Suprapubic skin (tissue), 4 donors: ENCODE data around the gene REEP6. TPM values are rescaled to one million over a fixed set of nuclear protein-coding genes. Genes with fewer than 3 reads are reported as not detected.

Experiments used
- DNase-seq, 2 donors: peaks; one replicate each; pipeline ENCODE4 v3.0.0-alpha.2; 2019; ENCODE audit warnings: low spot score in 2 of 2
- H3K27ac ChIP-seq: fragments of 200-600 bp; sonication (generic); one replicate; pipeline ENCODE4 v1.5.1; 2019
- H3K27me3 ChIP-seq: fragments of 200-600 bp; sonication (generic); one replicate; pipeline ENCODE4 v1.5.1; 2019
- H3K36me3 ChIP-seq: fragments of 200-600 bp; sonication (generic); one replicate; pipeline ENCODE4 v1.5.1; 2019
- H3K4me1 ChIP-seq: fragments of 200-600 bp; sonication (generic); one replicate; pipeline ENCODE4 v1.5.1; 2019
- H3K4me3 ChIP-seq: fragments of 200-600 bp; sonication (generic); one replicate; pipeline ENCODE4 v1.5.1; 2019; ENCODE audit warnings: mild to moderate bottlenecking
- H3K9me3 ChIP-seq: fragments of 200-600 bp; sonication (generic); one replicate; pipeline ENCODE4 v1.5.1; 2019
- EP300 ChIP-seq: sonication (generic); formaldehyde crosslinking; IDR thresholded peaks from one replicate; pipeline ENCODE4 v1.6.1; 2017; ENCODE audit warnings: antibody characterized with exemption
- POLR2A ChIP-seq, 2 donors: fragments of 450-650 bp; IDR thresholded peaks; one replicate each; pipeline ENCODE4 v1.6.1; 2017; ENCODE audit warnings: antibody characterized with exemption in 2 of 2, mild to moderate bottlenecking in 2 of 2, moderate library complexity in 2 of 2
- POLR2AphosphoS5 ChIP-seq, 3 donors: sonication (generic); formaldehyde crosslinking; IDR thresholded peaks; one replicate each; pipeline ENCODE4 v1.6.1; 2017; ENCODE audit warnings: antibody characterized with exemption in 3 of 3
- WGBS: methylation state at CpG from one replicate; pipeline ENCODE4 v1.1.5; 2018; 5-methylcytosine and 5-hydroxymethylcytosine counted together
- total RNA-seq, 4 donors: library from RNA; depleted of rRNA; stranded (reverse); fragments of >200 nt; gene quantifications; one replicate each; pipeline ENCODE4 v1.1.0, GENCODE V29; 2016
- TF ChIP-seq, protein P1 (sequence below), 2 donors: fragments of 200-600 bp in 1 of 2; fragments of 450-650 bp in 1 of 2; sonication (generic) in 1 of 2; IDR thresholded peaks; one replicate each; pipeline ENCODE4 v1.5.1; 2016 to 2019; ENCODE audit warnings: antibody characterized with exemption in 2 of 2, mild to moderate bottlenecking in 1 of 2, moderate library complexity in 1 of 2

REEP6 gene
- total RNA-seq, 4 donors from 2014 or later: 3.2 to 11.8 (median 8.1) TPM

DNA sequence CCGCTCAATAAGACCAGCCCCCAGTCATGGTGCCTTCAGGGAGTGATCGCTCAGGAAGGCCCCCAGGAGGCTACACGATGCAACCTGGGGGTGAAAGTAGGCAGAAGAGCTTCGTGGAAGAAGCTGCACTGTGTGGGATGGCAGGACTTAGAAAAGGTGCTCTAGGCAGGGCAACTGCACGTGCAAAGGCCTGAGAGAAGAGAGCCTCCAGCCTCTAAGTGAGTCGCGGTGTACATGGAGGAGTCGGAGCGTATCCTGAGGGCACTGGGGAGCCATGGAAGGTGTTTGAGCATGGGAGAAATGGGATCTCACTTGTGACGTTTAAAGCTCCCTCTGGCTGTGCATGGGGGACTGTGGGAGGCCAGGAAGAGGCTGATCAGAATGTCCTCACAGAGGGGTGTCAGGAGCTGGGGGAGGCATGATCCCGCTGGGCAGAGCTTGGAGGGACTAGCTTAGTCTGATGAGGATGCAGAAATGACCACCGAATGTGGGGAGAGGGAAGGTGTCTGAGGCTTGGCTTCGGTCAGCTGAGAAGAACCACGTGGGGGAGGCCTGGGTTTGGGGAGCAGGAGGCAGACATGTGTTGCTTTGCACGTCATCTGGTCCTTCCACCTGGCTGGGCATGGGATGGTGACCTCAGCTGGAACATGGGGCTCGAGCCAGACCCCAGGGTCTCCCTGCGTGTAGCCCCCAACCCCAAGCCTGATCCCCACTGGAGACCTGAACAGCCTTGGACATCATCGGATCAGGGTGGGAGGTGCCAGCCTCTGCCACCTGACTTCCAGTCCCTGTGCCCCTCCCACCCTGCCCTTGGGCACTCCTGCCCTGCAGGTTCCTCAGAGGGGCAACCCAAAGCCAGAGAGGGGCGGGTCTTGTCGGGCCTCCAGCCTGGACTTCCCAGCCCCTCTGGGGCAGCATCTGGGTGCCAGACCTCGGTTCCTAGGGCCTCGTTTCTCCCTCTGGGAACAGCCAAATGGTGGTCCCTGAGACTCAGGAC lies 39.9 kb upstream of the REEP6 start:
- Histone ChIP-seq H3K36me3 (no peaks in the 10 kb centered on the region), H3K27ac (no peak overlapping the region), H3K4me3 (no peak overlapping the region), H3K4me1 (peaks cover 46% of the 10 kb centered on the region), H3K9me3 (no peaks in the 10 kb centered on the region), H3K27me3 (peaks cover 89% of the 10 kb centered on the region)
- no peak for TF ChIP-seq POLR2A (IDR thresholded peaks at IDR 0.05)
- TF ChIP-seq, protein P1, sequence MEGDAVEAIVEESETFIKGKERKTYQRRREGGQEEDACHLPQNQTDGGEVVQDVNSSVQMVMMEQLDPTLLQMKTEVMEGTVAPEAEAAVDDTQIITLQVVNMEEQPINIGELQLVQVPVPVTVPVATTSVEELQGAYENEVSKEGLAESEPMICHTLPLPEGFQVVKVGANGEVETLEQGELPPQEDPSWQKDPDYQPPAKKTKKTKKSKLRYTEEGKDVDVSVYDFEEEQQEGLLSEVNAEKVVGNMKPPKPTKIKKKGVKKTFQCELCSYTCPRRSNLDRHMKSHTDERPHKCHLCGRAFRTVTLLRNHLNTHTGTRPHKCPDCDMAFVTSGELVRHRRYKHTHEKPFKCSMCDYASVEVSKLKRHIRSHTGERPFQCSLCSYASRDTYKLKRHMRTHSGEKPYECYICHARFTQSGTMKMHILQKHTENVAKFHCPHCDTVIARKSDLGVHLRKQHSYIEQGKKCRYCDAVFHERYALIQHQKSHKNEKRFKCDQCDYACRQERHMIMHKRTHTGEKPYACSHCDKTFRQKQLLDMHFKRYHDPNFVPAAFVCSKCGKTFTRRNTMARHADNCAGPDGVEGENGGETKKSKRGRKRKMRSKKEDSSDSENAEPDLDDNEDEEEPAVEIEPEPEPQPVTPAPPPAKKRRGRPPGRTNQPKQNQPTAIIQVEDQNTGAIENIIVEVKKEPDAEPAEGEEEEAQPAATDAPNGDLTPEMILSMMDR (IDR thresholded peaks at IDR 0.05): no peak
- no peak for TF ChIP-seq POLR2AphosphoS5 (IDR thresholded peaks at IDR 0.05)
- TF ChIP-seq EP300: no peak
- WGBS: 56% methylated on average over 17 of the region's 22 CpGs
- no peak for DNase-seq

DNA sequence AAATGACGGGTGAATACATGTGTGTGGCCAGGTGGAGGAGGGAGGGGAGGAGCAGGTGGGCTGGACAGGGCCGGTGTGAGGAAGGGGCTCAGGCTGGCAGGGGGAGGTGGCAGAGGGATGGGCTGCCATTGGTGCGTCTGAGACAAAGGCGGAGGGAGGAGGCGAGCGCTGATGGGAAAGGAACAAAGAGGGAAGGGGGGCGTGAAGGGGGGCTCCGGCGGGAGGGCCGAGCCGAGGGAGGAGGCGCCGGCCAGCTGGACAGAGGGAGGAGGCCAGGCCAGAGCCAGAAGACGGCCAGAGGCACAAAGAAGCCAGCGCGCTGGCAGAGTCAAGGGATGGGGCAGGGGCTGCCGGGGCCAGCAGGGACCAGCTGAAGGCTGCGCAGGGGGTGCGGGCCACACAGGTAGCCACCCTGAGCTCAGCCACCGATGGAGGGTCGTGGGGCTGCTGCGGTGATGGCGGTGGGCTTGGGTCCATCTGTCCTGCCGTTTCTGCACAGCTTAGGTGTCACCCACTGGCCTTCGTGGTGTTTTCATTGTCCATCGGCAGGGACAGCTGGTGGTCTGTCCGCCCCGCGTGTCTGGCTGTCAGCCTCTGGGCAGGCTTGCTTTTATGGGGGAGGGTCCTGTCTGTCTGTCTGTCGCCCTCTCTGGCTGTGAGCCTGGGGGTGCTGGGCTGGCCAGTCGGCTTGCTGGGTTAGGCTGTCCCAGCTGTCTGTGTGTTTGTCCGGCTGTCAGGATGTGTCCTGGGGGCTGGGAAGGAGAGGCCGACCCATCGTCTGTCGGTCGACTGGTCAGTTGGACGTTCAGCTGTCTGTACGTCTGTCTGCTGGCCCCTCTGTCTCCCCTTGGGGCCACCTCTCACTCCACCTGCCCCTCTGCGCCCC lies 38.8 kb upstream of the REEP6 start:
- Histone ChIP-seq H3K4me3 (no peak overlapping the region), H3K27me3 (peaks cover 89% of the 10 kb centered on the region), H3K9me3 (no peaks in the 10 kb centered on the region), H3K36me3 (no peaks in the 10 kb centered on the region), H3K27ac (no peak overlapping the region), H3K4me1 (peaks cover 46% of the 10 kb centered on the region)
- no peak for DNase-seq
- TF ChIP-seq EP300 (no peak), POLR2AphosphoS5 (IDR thresholded peaks at IDR 0.05) (no peak), POLR2A (IDR thresholded peaks at IDR 0.05) (no peak)
- TF ChIP-seq, protein P1 (IDR thresholded peaks at IDR 0.05): no peak
- 23% methylated on average over 25 of the region's 39 CpGs for WGBS

DNA sequence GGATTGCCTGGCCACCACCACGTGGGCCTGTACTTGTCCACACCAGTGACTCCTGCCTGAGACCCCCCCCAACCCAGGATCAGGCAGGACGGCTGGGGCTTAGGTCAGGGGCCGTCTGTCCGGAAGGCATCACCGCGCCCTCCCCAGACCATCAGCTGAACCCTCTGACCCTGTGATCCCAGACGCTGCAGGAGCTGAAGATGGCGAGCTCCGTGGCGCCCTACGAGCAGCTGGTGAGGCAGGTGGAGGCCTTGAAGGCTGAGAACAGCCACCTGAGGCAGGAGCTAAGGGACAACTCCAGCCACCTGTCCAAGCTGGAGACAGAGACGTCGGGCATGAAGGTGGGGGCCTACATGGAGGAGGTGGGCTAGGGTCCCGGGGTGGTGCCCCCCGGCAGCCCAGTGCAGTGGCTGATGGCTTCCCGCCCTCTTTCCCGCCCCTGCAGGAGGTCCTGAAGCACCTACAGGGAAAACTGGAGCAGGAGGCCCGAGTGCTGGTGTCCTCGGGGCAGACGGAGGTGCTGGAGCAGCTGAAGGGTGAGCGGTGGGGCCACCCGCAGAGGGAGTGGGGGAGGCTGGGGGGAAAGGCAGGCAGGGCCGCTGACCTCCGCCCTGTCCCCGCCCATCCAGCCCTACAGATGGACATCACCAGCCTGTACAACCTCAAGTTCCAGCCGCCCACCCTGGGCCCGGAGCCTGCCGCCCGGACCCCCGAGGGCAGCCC lies 38.0 kb upstream of the REEP6 start:
- no peak for DNase-seq
- no peaks in the 10 kb centered on the region for H3K9me3 ChIP-seq
- H3K27me3 ChIP-seq: peaks cover 89% of the 10 kb centered on the region
- H3K4me1 ChIP-seq: peaks cover 49% of the 10 kb centered on the region
- H3K4me3 ChIP-seq: no peak overlapping the region
- no peaks in the 10 kb centered on the region for H3K36me3 ChIP-seq
- H3K27ac ChIP-seq: no peak overlapping the region
- no CpG with 5 or more reads among the region's 30 CpGs for WGBS
- TF ChIP-seq POLR2A (IDR thresholded peaks at IDR 0.05) (no peak), EP300 (no peak), POLR2AphosphoS5 (IDR thresholded peaks at IDR 0.05) (no peak)
- TF ChIP-seq, protein P1 (IDR thresholded peaks at IDR 0.05): no peak

DNA sequence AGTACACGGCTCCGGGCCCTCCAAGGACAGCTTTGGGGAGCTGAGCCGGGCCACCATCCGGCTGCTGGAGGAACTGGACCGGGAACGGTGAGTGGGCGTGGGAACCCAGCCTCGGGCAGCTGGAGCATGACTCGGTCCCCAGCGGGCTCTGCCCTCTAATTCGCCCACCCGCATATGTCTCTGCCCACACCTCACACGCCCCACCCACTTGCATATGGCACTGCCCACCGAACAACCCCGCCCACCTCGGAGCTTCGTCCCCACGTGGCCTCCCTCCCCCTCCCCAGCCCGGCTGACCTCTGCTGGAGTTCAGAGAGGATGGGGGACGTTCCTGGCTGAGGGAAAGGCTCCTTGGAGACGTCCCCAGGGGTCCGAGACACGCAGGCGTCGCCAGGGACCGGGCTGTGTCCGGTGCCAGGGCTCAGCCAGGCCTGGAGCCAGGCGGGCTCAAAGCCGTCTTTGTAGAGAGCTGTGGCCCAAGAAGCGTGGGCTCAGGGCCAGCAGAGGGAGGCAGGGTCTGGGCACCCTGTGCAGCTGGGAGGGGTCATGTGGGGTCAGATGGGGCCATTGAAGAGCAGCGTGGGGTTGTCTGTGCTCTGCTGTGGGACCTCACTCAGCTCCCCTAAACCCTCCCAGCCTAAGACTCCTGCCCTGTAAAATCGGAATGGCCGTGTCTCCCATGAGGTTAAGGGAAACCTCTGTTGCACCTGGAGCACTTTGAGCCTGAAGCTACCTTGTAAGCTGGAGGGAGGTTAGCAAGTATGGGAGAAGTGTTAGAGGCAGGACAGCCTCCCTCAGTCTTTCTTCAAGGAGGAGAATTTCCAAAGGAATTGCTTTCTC lies 37.2 kb upstream of the REEP6 start:
- no peak for TF ChIP-seq POLR2AphosphoS5 (IDR thresholded peaks at IDR 0.05)
- TF ChIP-seq POLR2A (IDR thresholded peaks at IDR 0.05): no peak
- TF ChIP-seq, protein P1 (IDR thresholded peaks at IDR 0.05): peak in 1 of 2 donors; percentile 20
- Histone ChIP-seq H3K4me1 (peaks cover 49% of the 10 kb centered on the region), H3K36me3 (no peaks in the 10 kb centered on the region), H3K4me3 (no peak overlapping the region), H3K27ac (no peak overlapping the region), H3K9me3 (no peaks in the 10 kb centered on the region), H3K27me3 (peaks cover 89% of the 10 kb centered on the region)
- 8% methylated on average over 6 of the region's 33 CpGs for WGBS
- DNase-seq: no peak
